Loucy (cell line): ENCODE results near the gene CROCC.

Source experiments
- CTCF ChIP-seq: fragments of 200-600 bp; sonication (generic); conservative IDR thresholded peaks from 2 replicates; pipeline ENCODE4 v1.5.1; 2014; ENCODE audit warnings: mild to moderate bottlenecking, antibody characterized with exemption, low read length
- EZH2phosphoT487 ChIP-seq: fragments of 200-600 bp; IDR thresholded peaks from 2 replicates; pipeline ENCODE4 v1.6.1; 2018; ENCODE audit warnings: antibody characterized with exemption, mild to moderate bottlenecking, moderate library complexity, borderline replicate concordance

- TF ChIP-seq EZH2phosphoT487 (no peak), CTCF (no peak)
Measured at GRCh38 chr1:16922885-16923431, 1.2 kb downstream of the CROCC start.
